Measurements from ENCODE around the gene NMS.

GRCh38 chr2:100522430-100522829 lies 52.1 kb downstream of the NMS start:
- no peak for TF ChIP-seq POLR2AphosphoS5 (IDR thresholded peaks at IDR 0.05)
- TF ChIP-seq CTCF (IDR thresholded peaks at IDR 0.05) = no peak
